GM21737 (cell line): ENCODE measurements around the gene ACTL6B.

Source experiments
- ATAC-seq: cut with Tn5 transposase; IDR thresholded peaks from one replicate; pipeline ENCODE4 v1.9.1; 2021; ENCODE audit warnings: mild to moderate bottlenecking, moderate library complexity; ENCODE audit not compliant: unreplicated experiment

The ACTL6B gene

DNA sequence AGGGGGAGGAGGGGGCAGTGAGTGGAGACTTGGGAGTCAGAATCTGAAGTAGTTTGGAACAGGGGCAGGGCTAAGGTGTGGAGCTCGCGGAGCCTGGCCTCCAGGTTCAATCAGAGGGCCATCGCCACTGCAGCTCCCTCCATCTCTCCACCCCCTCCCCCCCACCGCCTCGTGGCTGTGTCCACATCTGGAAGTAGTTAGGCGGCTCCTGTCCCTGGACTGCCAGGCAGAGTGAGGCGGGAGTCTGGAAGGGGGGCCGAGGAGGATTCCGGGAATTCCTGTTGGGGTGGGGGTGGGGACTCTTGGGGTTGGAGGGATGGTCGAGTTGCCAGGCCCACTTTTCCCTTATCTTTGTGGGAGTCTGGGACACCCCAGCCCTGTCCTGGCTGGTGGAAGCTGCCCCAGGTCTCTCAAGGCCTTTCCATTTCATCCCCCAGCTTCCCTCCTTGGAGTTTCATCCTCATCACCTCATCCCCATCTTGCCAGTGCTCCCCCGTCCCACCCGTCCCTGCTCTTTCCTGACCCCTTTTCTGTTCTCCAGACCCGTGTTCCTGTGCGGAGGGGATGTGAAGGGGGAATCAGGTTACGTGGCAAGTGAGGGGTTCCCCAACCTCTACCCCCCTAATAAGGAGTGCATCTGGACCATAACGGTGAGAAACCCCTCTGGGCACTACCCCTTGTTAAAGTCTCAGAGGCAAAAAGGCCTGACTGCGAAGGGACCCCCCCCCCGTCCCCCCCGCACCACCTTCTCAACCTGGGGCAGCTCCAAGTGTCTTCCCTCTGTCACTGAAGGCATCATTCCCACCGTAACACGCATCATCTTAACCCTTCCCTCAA, 53.1 kb downstream of the ACTL6B start:
- ATAC-seq: no peak

DNA sequence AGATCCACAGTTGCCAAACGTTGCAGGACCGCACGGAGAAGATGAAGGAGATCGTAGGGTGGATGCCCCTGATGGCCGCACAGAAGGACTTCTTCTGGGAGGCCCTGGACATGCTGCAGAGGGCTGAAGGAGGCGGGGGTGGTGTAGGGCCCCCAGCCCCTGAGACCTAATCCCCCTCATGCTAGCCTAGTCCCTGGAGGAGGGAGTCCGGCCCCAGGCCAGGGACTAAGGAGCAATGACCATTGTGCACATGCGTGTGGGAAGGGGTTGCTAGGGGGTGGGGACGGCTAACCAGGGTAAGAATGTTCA, 55.6 kb downstream of the ACTL6B start:
- ATAC-seq: no peak

DNA sequence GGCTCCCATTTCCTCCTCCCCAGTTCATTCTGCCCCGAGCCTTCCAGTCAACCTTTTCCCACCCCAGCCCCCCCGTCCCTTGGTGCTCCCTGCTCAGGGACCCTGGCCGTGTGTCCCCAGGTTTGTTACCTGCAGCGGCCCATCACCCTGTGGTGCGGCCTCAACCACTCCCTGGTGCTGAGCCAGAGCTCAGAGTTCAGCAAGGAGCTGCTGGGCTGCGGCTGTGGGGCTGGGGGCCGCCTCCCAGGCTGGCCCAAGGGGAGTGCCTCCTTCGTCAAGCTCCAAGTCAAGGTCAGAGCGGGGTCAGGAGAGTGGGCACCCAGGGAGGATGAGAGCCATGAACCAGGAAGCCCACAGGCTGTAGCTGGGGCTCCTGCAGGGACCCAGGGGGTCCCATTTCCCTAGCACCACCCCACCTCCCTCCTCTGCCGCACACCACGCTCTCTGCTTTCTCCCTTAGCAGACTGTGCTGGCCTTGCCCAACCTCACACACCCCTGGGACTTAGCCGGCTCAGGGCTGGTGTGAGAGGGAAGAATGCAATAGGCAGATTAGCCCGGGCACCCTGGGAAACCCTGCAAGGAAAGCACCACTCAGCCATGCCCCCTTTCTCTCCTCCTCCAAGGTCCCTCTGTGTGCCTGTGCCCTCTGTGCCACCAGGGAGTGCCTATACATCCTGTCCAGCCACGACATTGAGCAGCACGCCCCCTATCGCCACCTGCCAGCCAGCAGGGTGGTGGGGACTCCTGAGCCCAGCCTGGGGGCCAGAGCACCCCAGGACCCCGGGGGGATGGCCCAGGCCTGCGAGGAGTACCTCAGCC, 56.1 kb downstream of the ACTL6B start:
- no peak for ATAC-seq

DNA sequence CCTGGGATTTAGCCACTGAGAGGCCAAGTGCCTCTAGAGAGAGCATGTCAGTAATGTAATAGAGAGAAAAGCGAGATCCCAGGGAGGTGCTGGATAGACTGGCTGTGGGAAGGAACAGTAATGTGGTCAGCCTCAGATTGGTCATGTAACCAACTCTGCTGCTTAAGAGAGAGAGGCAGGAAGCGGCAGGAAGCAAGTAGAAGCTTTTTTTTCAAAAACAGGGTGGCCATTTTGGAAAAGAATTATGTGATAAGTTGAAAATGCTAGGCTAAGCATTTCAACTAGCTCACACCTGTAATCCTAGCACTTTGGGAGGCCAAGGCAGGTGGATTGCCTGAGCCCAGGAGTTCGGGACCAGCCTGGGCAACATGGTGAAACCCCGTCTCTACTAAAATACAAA, 57.8 kb downstream of the ACTL6B start:
- ATAC-seq: no peak

DNA sequence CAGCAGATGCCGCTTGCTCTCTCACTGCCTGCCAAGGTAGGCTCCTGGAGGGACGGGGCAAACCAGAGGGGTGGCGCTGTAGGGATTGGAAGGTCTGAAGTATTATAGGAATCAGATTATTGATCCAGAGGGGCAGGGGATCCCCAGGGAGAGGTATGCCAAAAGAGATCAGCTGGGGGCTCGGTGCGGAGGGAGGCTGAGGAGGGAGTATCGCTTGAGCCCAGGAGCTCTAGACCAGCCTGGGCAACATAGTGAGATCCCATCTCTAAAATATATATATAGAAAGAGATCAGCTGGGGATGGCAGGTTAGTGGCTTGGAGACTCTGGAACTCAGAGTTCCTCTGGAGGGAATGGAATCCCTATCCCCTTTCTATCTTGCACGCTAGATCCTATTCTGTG, 61.1 kb downstream of the ACTL6B start:
- no peak for ATAC-seq
